A673 (cell line): Measurements from ENCODE around the gene SSBP1.

Experiments used
- CTCF ChIP-seq: fragments of 300-800, 200-600 bp; sonication (generic); conservative IDR thresholded peaks from 2 replicates; pipeline ENCODE4 v1.5.1; 2017; ENCODE audit warnings: low read depth, mild to moderate bottlenecking, antibody characterized with exemption, low read length, moderate library complexity, mixed read lengths
- EZH2 ChIP-seq: fragments of 200-600 bp; sonication (generic); IDR thresholded peaks from 2 replicates; pipeline ENCODE4 v1.6.1; 2017; ENCODE audit warnings: borderline replicate concordance, low read depth, mild to moderate bottlenecking, mixed read lengths, antibody characterized with exemption, low read length; ENCODE audit not compliant: poor library complexity, severe bottlenecking

- TF ChIP-seq CTCF: no peak
- no peak for TF ChIP-seq EZH2
Observed at GRCh38 chr7:141712603-141713255, 25.4 kb upstream of the SSBP1 start.
